HCT116 (cell line): ENCODE results near the gene SRRM1. TPM values are rescaled to one million over a fixed set of nuclear protein-coding genes. Genes with fewer than 3 reads are reported as not detected.

Experiments used
- ATAC-seq: fragments of 200-7000 bp; cut with Tn5 transposase; 2 replicates; pipeline ENCODE4 v1.9.1; 2020; ENCODE audit warnings: mild to moderate bottlenecking, moderate library complexity
- BruUV-seq: library from RNA; stranded (reverse); fragments of 400-500 nt; replicated peaks from 2 replicates; lab custom pipeline; 2021; lab: Mats Ljungman, UMichigan
- CTCF ChIA-PET: fragments of 300-600 bp; sonication (Branson Sonifier 250); formaldehyde crosslinking; loops from one replicate; lab custom pipeline; 2021; ENCODE audit warnings: antibody characterized with exemption; lab: Charles Lee
- POLR2A ChIA-PET: fragments of 300-600, 350-600 bp; sonication (Branson Sonifier 250); formaldehyde crosslinking; loops from one replicate; lab custom pipeline; 2021; ENCODE audit warnings: antibody characterized with exemption; lab: Charles Lee
- RAD21 ChIA-PET, 2 experiments: fragments of 300-600 bp; sonication (Branson Sonifier 250); formaldehyde crosslinking; loops; one replicate each; lab custom pipeline; 2023; ENCODE audit warnings: low total read pairs in 2 of 2; ENCODE audit not compliant: uncharacterized antibody in 2 of 2, unreplicated experiment in 2 of 2, low non-redundant PET in 1 of 2; lab: Charles Lee
- DNase-seq: peaks from one replicate; pipeline ENCODE4 v3.0.0-alpha.2; 2010; ENCODE audit warnings: low read depth, low spot score
- H2AFZ ChIP-seq: fragments of 200-600 bp; shearing (Covaris generic), sonication (generic); 2 replicates; pipeline ENCODE4 v1.6.1; 2017; ENCODE audit warnings: low read depth, mixed run types, mixed read lengths, antibody characterized with exemption, low read length; ENCODE audit not compliant: poor library complexity, severe bottlenecking
- H3K27ac ChIP-seq: 2 replicates; pipeline ENCODE4 v1.5.1; 2012; ENCODE audit warnings: low read depth, low read length
- H3K27me3 ChIP-seq: fragments of 200-600 bp; sonication (generic); 2 replicates; pipeline ENCODE4 v1.6.1; 2016; ENCODE audit warnings: mixed run types, low read length, mixed read lengths; ENCODE audit not compliant: insufficient read depth
- H3K36me3 ChIP-seq, 2 experiments: fragments of 200-500 bp in 1 of 2; fragments of 200-600 bp in 1 of 2; sonication (Bioruptor generic) in 1 of 2; sonication (generic) in 1 of 2; 2 replicates each; pipeline versions ENCODE4 v1.5.1 to v1.6.1; 2014 to 2016; ENCODE audit warnings: low read length in 2 of 2, inconsistent platforms in 1 of 2, mixed read lengths in 1 of 2, mixed run types in 1 of 2; ENCODE audit not compliant: insufficient read depth in 2 of 2, control insufficient read depth in 1 of 2
- H3K4me1 ChIP-seq, 2 experiments: fragments of 200-600 bp in 1 of 2; sonication (generic) in 1 of 2; 2 replicates each; pipeline versions ENCODE4 v1.5.1 to v1.6.1; 2012 to 2017; ENCODE audit warnings: low read length in 2 of 2, inconsistent platforms in 1 of 2, mild to moderate bottlenecking in 1 of 2, mixed read lengths in 1 of 2, mixed run types in 1 of 2, moderate library complexity in 1 of 2; ENCODE audit not compliant: insufficient read depth in 2 of 2, control insufficient read depth in 1 of 2
- H3K4me2 ChIP-seq: fragments of 200-600 bp; sonication (generic); 2 replicates; pipeline ENCODE4 v1.6.1; 2017; ENCODE audit warnings: mixed run types, low read length, mixed read lengths
- H3K4me3 ChIP-seq, 2 experiments: fragments of 200-600 bp in 1 of 2; sonication (generic) in 1 of 2; replicated peaks in 1 of 2; 2 replicates each; pipeline ENCODE4 v1.5.1; 2011 to 2016; ENCODE audit warnings: low read length in 2 of 2, control low read depth in 1 of 2, low read depth in 1 of 2, mild to moderate bottlenecking in 1 of 2, mixed read lengths in 1 of 2, mixed run types in 1 of 2
- H3K79me2 ChIP-seq: fragments of 200-600 bp; sonication (generic); 2 replicates; pipeline ENCODE4 v1.6.1; 2017; ENCODE audit warnings: mild to moderate bottlenecking, mixed run types, low read length, moderate library complexity, mixed read lengths; ENCODE audit not compliant: insufficient read depth
- H3K9ac ChIP-seq: fragments of 200-600 bp; sonication (generic); 2 replicates; pipeline ENCODE4 v1.6.1; 2016; ENCODE audit warnings: low read length, mixed read lengths
- H3K9me2 ChIP-seq: fragments of 200-600 bp; sonication (generic), shearing (Covaris generic); 2 replicates; pipeline ENCODE4 v1.6.1; 2017; ENCODE audit warnings: mixed run types, mild to moderate bottlenecking, moderate library complexity; ENCODE audit not compliant: insufficient read depth
- H3K9me3 ChIP-seq, 2 experiments: fragments of 200-500 bp in 1 of 2; fragments of 200-600 bp in 1 of 2; sonication (Bioruptor generic) in 1 of 2; sonication (generic) in 1 of 2; 2 replicates each; pipeline ENCODE4 v1.6.1; 2014 to 2017; ENCODE audit warnings: low read length in 2 of 2, mixed read lengths in 2 of 2, inconsistent platforms in 1 of 2, low read depth in 1 of 2, mild to moderate bottlenecking in 1 of 2, mixed run types in 1 of 2, moderate library complexity in 1 of 2; ENCODE audit not compliant: control insufficient read depth in 1 of 2, insufficient read depth in 1 of 2
- H4K20me1 ChIP-seq: fragments of 200-600 bp; sonication (generic), shearing (Covaris generic); 2 replicates; pipeline ENCODE4 v1.6.1; 2017; ENCODE audit warnings: mixed run types, mild to moderate bottlenecking, moderate library complexity; ENCODE audit not compliant: insufficient read depth
- ATF3 ChIP-seq: IDR thresholded peaks from 2 replicates; pipeline ENCODE4 v1.6.1; 2012
- CBX3 ChIP-seq: IDR thresholded peaks from 2 replicates; pipeline ENCODE4 v1.6.1; 2012; ENCODE audit warnings: low read depth
- CTCF ChIP-seq, 3 experiments: fragments of 200-600 bp in 1 of 3; sonication (generic) in 1 of 3; IDR thresholded peaks in 2 of 3; conservative IDR thresholded peaks in 1 of 3; 2 replicates each; pipeline ENCODE4 v1.5.1; 2012 to 2017; ENCODE audit warnings: low read depth in 2 of 3, low read length in 2 of 3, antibody characterized with exemption in 1 of 3, borderline replicate concordance in 1 of 3, control low read depth in 1 of 3, mild to moderate bottlenecking in 1 of 3, mixed read lengths in 1 of 3, mixed run types in 1 of 3, moderate library complexity in 1 of 3; ENCODE audit not compliant: insufficient read depth in 1 of 3
- EGR1 ChIP-seq: IDR thresholded peaks from 2 replicates; pipeline ENCODE4 v1.6.1; 2012; ENCODE audit warnings: low read depth
- ELF1 ChIP-seq: IDR thresholded peaks from 2 replicates; pipeline ENCODE4 v1.6.1; 2012; ENCODE audit warnings: low read depth, borderline replicate concordance
- EZH2 ChIP-seq: fragments of 200-600 bp; sonication (generic); IDR thresholded peaks from 2 replicates; pipeline ENCODE4 v1.6.1; 2017; ENCODE audit warnings: antibody characterized with exemption, mixed run types
- FOSL1 ChIP-seq: IDR thresholded peaks from 2 replicates; pipeline ENCODE4 v1.6.1; 2012; ENCODE audit warnings: low read depth
- JUND ChIP-seq: IDR thresholded peaks from 2 replicates; pipeline ENCODE4 v1.6.1; 2012
- MAX ChIP-seq: IDR thresholded peaks from 2 replicates; pipeline ENCODE4 v1.6.1; 2012
- POLR2A ChIP-seq: IDR thresholded peaks from 2 replicates; pipeline ENCODE4 v1.7.0; 2011; ENCODE audit warnings: borderline replicate concordance; ENCODE audit not compliant: insufficient read depth, insufficient read length; ENCODE audit errors: extremely low read depth
- POLR2AphosphoS5 ChIP-seq: IDR thresholded peaks from 2 replicates; pipeline ENCODE4 v1.6.1; 2011; ENCODE audit warnings: mild to moderate bottlenecking, low read depth, low read length, moderate library complexity
- RAD21 ChIP-seq: IDR thresholded peaks from 2 replicates; pipeline ENCODE4 v1.6.1; 2012; ENCODE audit warnings: low read depth, mild to moderate bottlenecking
- SIN3A ChIP-seq: IDR thresholded peaks from 2 replicates; pipeline ENCODE4 v1.6.1; 2012; ENCODE audit warnings: low read depth
- SRF ChIP-seq: IDR thresholded peaks from 2 replicates; pipeline ENCODE4 v1.6.1; 2012; ENCODE audit warnings: low read depth
- TCF7L2 ChIP-seq: IDR thresholded peaks from 2 replicates; pipeline ENCODE4 v1.7.0; 2011; ENCODE audit warnings: borderline replicate concordance, inconsistent platforms; ENCODE audit not compliant: insufficient read depth, insufficient read length; ENCODE audit errors: extremely low read depth
- YY1 ChIP-seq: IDR thresholded peaks from 2 replicates; pipeline ENCODE4 v1.6.1; 2011; ENCODE audit warnings: low read length, low read depth, moderate library complexity, mild to moderate bottlenecking; ENCODE audit not compliant: insufficient replicate concordance; ENCODE audit errors: extremely low read depth
- ZBTB33 ChIP-seq: IDR thresholded peaks from 2 replicates; pipeline ENCODE4 v1.6.1; 2011; ENCODE audit warnings: mild to moderate bottlenecking, low read length, moderate library complexity; ENCODE audit not compliant: insufficient replicate concordance; ENCODE audit errors: extremely low read depth
- ZFX ChIP-seq: fragments of 450-650 bp; IDR thresholded peaks from 2 replicates; pipeline ENCODE4 v1.6.1; 2017
- ZNF274 ChIP-seq: fragments of 200-500 bp; sonication (Bioruptor generic); IDR thresholded peaks from 2 replicates; pipeline ENCODE4 v1.6.1; 2014; ENCODE audit warnings: mild to moderate bottlenecking, low read depth, low read length, inconsistent platforms
- intact Hi-C: fragments of 100-400 bp; cut with micrococcal nuclease; formaldehyde crosslinking; loops from 2 replicates; pipeline ENCODE4 v1.10.0; 2022
- total RNA-seq: library from RNA; stranded (reverse); gene quantifications from one replicate; pipeline ENCODE4 v1.2.1, GENCODE V29; 2021; ENCODE audit not compliant: unreplicated experiment

The SRRM1 gene
- total RNA-seq, 1 experiment from 2014 or later = 184 TPM

GRCh38 chr1:24619376-24619775 lies 23.7 kb upstream of the SRRM1 start:
- Histone ChIP-seq H3K9me3 (no peaks in the 10 kb centered on the region), H3K4me1 (no peaks in the 10 kb centered on the region), H4K20me1 (no peaks in the 10 kb centered on the region), H3K4me2 (no peak overlapping the region), H3K4me3 (no peak overlapping the region), H3K9me2 (no peaks in the 10 kb centered on the region), H2AFZ (no peak overlapping the region), H3K27ac (no peak overlapping the region), H3K36me3 (no peaks in the 10 kb centered on the region), H3K79me2 (no peaks in the 10 kb centered on the region), H3K27me3 (no peaks in the 10 kb centered on the region), H3K9ac (no peak overlapping the region)
- DNase-seq (no peak), ATAC-seq (no peak)
- BruUV-seq = no TSS peak
- POLR2A ChIA-PET = no interaction called here
- intact Hi-C loops = no loop called here
- TF ChIP-seq POLR2A (no peak), ZNF274 (no peak), CBX3 (no peak), RAD21 (no peak), SIN3A (no peak), ATF3 (no peak), EGR1 (no peak)
- RAD21 ChIA-PET = no interaction called here
- CTCF ChIA-PET = no interaction called here

GRCh38 chr1:24620678-24621077 lies 22.4 kb upstream of the SRRM1 start:
- RAD21 ChIA-PET = no interaction called here
- H3K9me3 ChIP-seq = no peaks in the 10 kb centered on the region

More at GRCh38 chr1:24620678-24621077, 22.4 kb upstream of the SRRM1 start:
- Histone ChIP-seq H3K79me2 (no peaks in the 10 kb centered on the region), H3K4me1 (no peaks in the 10 kb centered on the region), H3K9ac (no peak overlapping the region), H4K20me1 (no peaks in the 10 kb centered on the region), H3K27ac (no peak overlapping the region), H2AFZ (no peak overlapping the region), H3K9me2 (no peaks in the 10 kb centered on the region), H3K4me3 (no peak overlapping the region), H3K4me2 (no peak overlapping the region), H3K36me3 (no peaks in the 10 kb centered on the region), H3K27me3 (no peaks in the 10 kb centered on the region)
- ATAC-seq (no peak), DNase-seq (no peak)
- TF ChIP-seq FOSL1 = no peak
- TF ChIP-seq EZH2 = no peak
- TF ChIP-seq POLR2AphosphoS5 = no peak
- TF ChIP-seq CTCF (IDR thresholded peaks at IDR 0.05 in 2 of 3, conservative IDR thresholded peaks at IDR 0.05 in 1 of 3; ENCODE audit: borderline replicate concordance in 1 of 3, insufficient read depth in 1 of 3, low read depth in 2 of 3, low read length in 2 of 3) = no peak
- TF ChIP-seq ZFX = no peak
- no peak for TF ChIP-seq POLR2A
- no peak for TF ChIP-seq SRF
- no peak for TF ChIP-seq MAX
- no peak for TF ChIP-seq ZBTB33
- TF ChIP-seq RAD21 = no peak
- no peak for TF ChIP-seq EGR1
- TF ChIP-seq TCF7L2 = no peak
- no peak for TF ChIP-seq ELF1
- TF ChIP-seq JUND = no peak
- no peak for TF ChIP-seq YY1
- intact Hi-C loops = no loop called here
- ChIA-PET POLR2A (no interaction called here), CTCF (no interaction called here)
- no TSS peak for BruUV-seq
